Measurements from ENCODE around the gene SEMA4A.

GRCh38 chr1:156157966-156158365 is 4.6 kb downstream of the SEMA4A start:
- TF ChIP-seq, protein P1, sequence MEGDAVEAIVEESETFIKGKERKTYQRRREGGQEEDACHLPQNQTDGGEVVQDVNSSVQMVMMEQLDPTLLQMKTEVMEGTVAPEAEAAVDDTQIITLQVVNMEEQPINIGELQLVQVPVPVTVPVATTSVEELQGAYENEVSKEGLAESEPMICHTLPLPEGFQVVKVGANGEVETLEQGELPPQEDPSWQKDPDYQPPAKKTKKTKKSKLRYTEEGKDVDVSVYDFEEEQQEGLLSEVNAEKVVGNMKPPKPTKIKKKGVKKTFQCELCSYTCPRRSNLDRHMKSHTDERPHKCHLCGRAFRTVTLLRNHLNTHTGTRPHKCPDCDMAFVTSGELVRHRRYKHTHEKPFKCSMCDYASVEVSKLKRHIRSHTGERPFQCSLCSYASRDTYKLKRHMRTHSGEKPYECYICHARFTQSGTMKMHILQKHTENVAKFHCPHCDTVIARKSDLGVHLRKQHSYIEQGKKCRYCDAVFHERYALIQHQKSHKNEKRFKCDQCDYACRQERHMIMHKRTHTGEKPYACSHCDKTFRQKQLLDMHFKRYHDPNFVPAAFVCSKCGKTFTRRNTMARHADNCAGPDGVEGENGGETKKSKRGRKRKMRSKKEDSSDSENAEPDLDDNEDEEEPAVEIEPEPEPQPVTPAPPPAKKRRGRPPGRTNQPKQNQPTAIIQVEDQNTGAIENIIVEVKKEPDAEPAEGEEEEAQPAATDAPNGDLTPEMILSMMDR (IDR thresholded peaks at IDR 0.05; ENCODE audit: low read depth, low read length, missing input control) = no peak
- TF ChIP-seq GABPA (IDR thresholded peaks at IDR 0.05 in 1 of 2, conservative IDR thresholded peaks at IDR 0.05 in 1 of 2) = no peak
- TF ChIP-seq, protein P2, sequence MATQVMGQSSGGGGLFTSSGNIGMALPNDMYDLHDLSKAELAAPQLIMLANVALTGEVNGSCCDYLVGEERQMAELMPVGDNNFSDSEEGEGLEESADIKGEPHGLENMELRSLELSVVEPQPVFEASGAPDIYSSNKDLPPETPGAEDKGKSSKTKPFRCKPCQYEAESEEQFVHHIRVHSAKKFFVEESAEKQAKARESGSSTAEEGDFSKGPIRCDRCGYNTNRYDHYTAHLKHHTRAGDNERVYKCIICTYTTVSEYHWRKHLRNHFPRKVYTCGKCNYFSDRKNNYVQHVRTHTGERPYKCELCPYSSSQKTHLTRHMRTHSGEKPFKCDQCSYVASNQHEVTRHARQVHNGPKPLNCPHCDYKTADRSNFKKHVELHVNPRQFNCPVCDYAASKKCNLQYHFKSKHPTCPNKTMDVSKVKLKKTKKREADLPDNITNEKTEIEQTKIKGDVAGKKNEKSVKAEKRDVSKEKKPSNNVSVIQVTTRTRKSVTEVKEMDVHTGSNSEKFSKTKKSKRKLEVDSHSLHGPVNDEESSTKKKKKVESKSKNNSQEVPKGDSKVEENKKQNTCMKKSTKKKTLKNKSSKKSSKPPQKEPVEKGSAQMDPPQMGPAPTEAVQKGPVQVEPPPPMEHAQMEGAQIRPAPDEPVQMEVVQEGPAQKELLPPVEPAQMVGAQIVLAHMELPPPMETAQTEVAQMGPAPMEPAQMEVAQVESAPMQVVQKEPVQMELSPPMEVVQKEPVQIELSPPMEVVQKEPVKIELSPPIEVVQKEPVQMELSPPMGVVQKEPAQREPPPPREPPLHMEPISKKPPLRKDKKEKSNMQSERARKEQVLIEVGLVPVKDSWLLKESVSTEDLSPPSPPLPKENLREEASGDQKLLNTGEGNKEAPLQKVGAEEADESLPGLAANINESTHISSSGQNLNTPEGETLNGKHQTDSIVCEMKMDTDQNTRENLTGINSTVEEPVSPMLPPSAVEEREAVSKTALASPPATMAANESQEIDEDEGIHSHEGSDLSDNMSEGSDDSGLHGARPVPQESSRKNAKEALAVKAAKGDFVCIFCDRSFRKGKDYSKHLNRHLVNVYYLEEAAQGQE (IDR thresholded peaks at IDR 0.05) = no peak
- TF ChIP-seq RAD21 (IDR thresholded peaks at IDR 0.05) = no peak
- TF ChIP-seq, protein P3, sequence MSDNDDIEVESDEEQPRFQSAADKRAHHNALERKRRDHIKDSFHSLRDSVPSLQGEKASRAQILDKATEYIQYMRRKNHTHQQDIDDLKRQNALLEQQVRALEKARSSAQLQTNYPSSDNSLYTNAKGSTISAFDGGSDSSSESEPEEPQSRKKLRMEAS (IDR thresholded peaks at IDR 0.05) = no peak
- TF ChIP-seq FOXA1 (IDR thresholded peaks at IDR 0.05) = no peak
